CD4-positive, alpha-beta T cell treated with Interleukin-15 for 4 hours (primary cell): Measurements from ENCODE around the gene CARD11.
"Not testable (repeated sequence)": the region's sequence is repeated elsewhere in the genome, so short reads cannot be mapped to it uniquely, and the experiment has no call there.

ENCODE experiments used
- DNase-seq: peaks from one replicate; pipeline ENCODE4 v3.0.0-alpha.2; 2020; ENCODE audit warnings: low spot score

The CARD11 gene

GRCh38 chr7:3064067-3064466 is 20.4 kb upstream of the CARD11 start:
- no peak for DNase-seq

GRCh38 chr7:3063016-3063753 is 19.5 kb upstream of the CARD11 start:
- peak; percentile 79 for DNase-seq

GRCh38 chr7:3057066-3057420 is 13.4 kb upstream of the CARD11 start:
- no peak for DNase-seq

- no peak for DNase-seq
These were observed 12.8 kb upstream of the CARD11 start for GRCh38 chr7:3056234-3057065.

GRCh38 chr7:3055626-3056025 is 12.0 kb upstream of the CARD11 start:
- DNase-seq: no peak

GRCh38 chr7:3042861-3043489 is 692 bp downstream of the CARD11 start:
- DNase-seq: peak; percentile 70

- DNase-seq: no peak
These were observed 1.5 kb downstream of the CARD11 start for GRCh38 chr7:3041986-3042675.

GRCh38 chr7:3039787-3040186 is 3.9 kb downstream of the CARD11 start:
- DNase-seq: no peak

- not testable (repeated sequence) for DNase-seq
These were observed 5.7 kb downstream of the CARD11 start for GRCh38 chr7:3038011-3038410.

GRCh38 chr7:3037259-3037658 is 6.4 kb downstream of the CARD11 start:
- DNase-seq: no peak

GRCh38 chr7:3034591-3035150 is 9.0 kb downstream of the CARD11 start:
- no peak for DNase-seq

- DNase-seq: no peak
These were observed 10.1 kb downstream of the CARD11 start for GRCh38 chr7:3033581-3033980.

GRCh38 chr7:3033136-3033535 is 10.5 kb downstream of the CARD11 start:
- no peak for DNase-seq

- DNase-seq: no peak
These were observed 11.4 kb downstream of the CARD11 start for GRCh38 chr7:3032256-3032655.

GRCh38 chr7:3029138-3029537 is 14.5 kb downstream of the CARD11 start:
- no peak for DNase-seq

- no peak for DNase-seq
These were observed 14.9 kb downstream of the CARD11 start for GRCh38 chr7:3028758-3029093.

- peak; percentile 22 for DNase-seq
These were observed 15.5 kb downstream of the CARD11 start for GRCh38 chr7:3028071-3028757.

- DNase-seq: no peak
These were observed 16.4 kb downstream of the CARD11 start for GRCh38 chr7:3027005-3027845.

GRCh38 chr7:3025616-3026015 is 18.1 kb downstream of the CARD11 start:
- DNase-seq: no peak

- no peak for DNase-seq
These were observed 21.8 kb downstream of the CARD11 start for GRCh38 chr7:3021825-3022224.

GRCh38 chr7:3021224-3021623 is 22.4 kb downstream of the CARD11 start:
- not testable (repeated sequence) for DNase-seq
